ENCODE results near the gene PSME4. TPM values are rescaled to one million over a fixed set of nuclear protein-coding genes. Genes with fewer than 3 reads are reported as not detected.

The PSME4 gene
- total and polyA plus RNA-seq, 10 donors, result 34.1 to 88.1 (median 58.8) TPM

DNA sequence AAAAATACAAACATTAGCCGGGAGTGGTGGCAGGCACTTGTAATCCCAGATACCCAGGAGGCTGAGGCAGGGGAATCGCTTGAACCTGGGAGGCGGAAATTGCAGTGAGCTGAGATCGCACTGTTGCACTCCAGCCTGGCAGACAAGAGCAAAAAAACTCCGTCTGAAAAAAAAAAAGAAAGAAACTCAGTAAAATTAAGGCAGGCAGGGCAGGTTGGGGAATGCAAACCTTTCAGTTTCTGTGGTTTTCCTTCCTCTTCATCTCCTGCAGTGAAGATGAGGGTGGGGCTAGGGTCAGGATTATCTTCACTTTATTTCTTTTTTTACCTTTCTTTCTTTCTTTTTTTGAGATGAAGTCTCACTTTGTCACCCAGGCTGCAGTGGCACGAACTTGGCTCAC, 43.2 kb upstream of the PSME4 start:
- TF ChIP-seq POLR2A (IDR thresholded peaks at IDR 0.05) (no peak), POLR2AphosphoS5 (IDR thresholded peaks at IDR 0.05) (no peak)
- TF ChIP-seq, protein P1, sequence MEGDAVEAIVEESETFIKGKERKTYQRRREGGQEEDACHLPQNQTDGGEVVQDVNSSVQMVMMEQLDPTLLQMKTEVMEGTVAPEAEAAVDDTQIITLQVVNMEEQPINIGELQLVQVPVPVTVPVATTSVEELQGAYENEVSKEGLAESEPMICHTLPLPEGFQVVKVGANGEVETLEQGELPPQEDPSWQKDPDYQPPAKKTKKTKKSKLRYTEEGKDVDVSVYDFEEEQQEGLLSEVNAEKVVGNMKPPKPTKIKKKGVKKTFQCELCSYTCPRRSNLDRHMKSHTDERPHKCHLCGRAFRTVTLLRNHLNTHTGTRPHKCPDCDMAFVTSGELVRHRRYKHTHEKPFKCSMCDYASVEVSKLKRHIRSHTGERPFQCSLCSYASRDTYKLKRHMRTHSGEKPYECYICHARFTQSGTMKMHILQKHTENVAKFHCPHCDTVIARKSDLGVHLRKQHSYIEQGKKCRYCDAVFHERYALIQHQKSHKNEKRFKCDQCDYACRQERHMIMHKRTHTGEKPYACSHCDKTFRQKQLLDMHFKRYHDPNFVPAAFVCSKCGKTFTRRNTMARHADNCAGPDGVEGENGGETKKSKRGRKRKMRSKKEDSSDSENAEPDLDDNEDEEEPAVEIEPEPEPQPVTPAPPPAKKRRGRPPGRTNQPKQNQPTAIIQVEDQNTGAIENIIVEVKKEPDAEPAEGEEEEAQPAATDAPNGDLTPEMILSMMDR (IDR thresholded peaks at IDR 0.05 in 8 of 11, conservative IDR thresholded peaks at IDR 0.05 in 3 of 11), result no peak
- H3K9me3 ChIP-seq, result no peaks in the 10 kb centered on the region
- H3K36me3 ChIP-seq, result peaks cover 0 to 7% (median 0%) of the 10 kb centered on the region in 6 donors
- no peaks in the 10 kb centered on the region for H3K27me3 ChIP-seq (replicated peaks in 1 of 7)
- H3K4me1 ChIP-seq, result peaks cover 0 to 14% (median 11%) of the 10 kb centered on the region in 6 donors
- intact Hi-C loops (cut with DNase I; ENCODE audit: low total_unique reads), result no loop called here
- 45 to 60% (median 52%) methylated on average over 6 of the region's 6 CpGs for WGBS, 5 donors
- no peak overlapping the region for H3K4me3 ChIP-seq
- peak overlapping the region in 3 of 8 donors; percentile 4 to 34 (median 33) for H3K27ac ChIP-seq
- DNase-seq, result no peak

DNA sequence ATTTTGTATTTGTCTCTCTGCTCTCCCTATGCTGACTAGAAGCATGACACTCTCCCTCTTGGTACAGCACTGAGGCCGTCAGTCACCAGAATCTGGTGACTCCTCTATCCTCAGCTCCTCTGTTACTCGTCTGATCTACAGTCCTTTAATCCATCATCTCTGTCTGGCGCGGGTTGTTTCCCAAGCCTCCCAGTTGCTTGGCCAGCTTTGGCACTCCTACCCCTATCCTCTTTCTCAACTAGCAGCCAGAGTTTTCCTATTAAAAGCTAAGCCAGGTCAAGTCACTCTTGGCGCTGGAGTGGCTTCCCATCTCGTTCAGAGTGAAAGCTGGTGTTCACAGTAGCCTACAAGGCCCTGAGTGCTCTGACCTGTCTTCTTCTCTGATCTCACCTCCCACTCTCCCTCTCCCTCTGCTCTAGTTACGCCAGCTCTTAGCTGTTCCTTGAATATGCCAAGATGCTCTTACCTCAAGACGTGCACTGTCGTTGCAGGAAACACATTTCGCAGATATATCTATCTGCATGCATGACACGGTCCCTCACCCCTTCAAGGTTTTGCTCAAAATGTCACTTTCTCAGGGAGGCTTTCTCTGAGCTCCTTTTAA, 41.8 kb upstream of the PSME4 start:
- no peak for DNase-seq

DNA sequence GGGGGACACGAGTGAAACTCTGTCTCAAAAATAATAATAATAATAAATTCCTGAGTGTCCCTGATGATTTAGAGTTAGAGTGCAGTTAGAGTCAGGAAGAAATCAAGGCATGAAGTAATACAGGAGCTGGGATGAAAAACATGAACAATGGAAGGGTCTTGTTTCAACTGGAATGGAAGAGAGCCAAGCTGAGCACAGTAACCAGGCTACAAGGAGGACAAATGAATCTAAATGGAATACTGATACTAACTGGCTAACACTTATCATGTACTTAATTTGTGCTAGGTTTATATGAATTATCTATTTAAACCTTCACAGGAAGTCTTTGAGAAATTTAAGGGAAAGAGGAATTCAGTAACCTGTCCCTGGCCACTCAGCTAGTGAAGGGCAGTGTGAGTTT, 38.8 kb upstream of the PSME4 start:
- Histone ChIP-seq H3K27me3 (replicated peaks in 1 of 7) (no peaks in the 10 kb centered on the region), H3K36me3 (no peaks in the 10 kb centered on the region), H3K9me3 (no peaks in the 10 kb centered on the region), H3K4me3 (no peak overlapping the region), H3K4me1 (peaks cover 0 to 13% (median 10%) of the 10 kb centered on the region in 6 donors), H3K27ac (no peak overlapping the region)
- 73 to 97% (median 93%) methylated on average over 1 of the region's 1 CpG for WGBS, 5 donors
- no peak for DNase-seq
- TF ChIP-seq POLR2A (IDR thresholded peaks at IDR 0.05) (no peak), POLR2AphosphoS5 (IDR thresholded peaks at IDR 0.05) (no peak)
- TF ChIP-seq, protein P1 (IDR thresholded peaks at IDR 0.05 in 8 of 11, conservative IDR thresholded peaks at IDR 0.05 in 3 of 11), result no peak
- intact Hi-C loops (cut with DNase I; ENCODE audit: low total_unique reads), result no loop called here

More for the DNA sequence above, 41.8 kb upstream of the PSME4 start:
- H3K27me3 ChIP-seq (replicated peaks in 1 of 7), result no peaks in the 10 kb centered on the region
- TF ChIP-seq, protein P1 (IDR thresholded peaks at IDR 0.05 in 8 of 11, conservative IDR thresholded peaks at IDR 0.05 in 3 of 11), result no peak
- TF ChIP-seq POLR2AphosphoS5 (IDR thresholded peaks at IDR 0.05) (no peak), POLR2A (IDR thresholded peaks at IDR 0.05) (no peak)
- no peak overlapping the region for H3K27ac ChIP-seq
- no peaks in the 10 kb centered on the region for H3K36me3 ChIP-seq
- H3K9me3 ChIP-seq, result no peaks in the 10 kb centered on the region
- 88 to 92% (median 89%) methylated on average over 11 of the region's 11 CpGs for WGBS, 5 donors
- H3K4me3 ChIP-seq, result no peak overlapping the region
- peaks cover 0 to 14% (median 11%) of the 10 kb centered on the region in 6 donors for H3K4me1 ChIP-seq
- intact Hi-C loops (cut with DNase I; ENCODE audit: low total_unique reads), result no loop called here

DNA sequence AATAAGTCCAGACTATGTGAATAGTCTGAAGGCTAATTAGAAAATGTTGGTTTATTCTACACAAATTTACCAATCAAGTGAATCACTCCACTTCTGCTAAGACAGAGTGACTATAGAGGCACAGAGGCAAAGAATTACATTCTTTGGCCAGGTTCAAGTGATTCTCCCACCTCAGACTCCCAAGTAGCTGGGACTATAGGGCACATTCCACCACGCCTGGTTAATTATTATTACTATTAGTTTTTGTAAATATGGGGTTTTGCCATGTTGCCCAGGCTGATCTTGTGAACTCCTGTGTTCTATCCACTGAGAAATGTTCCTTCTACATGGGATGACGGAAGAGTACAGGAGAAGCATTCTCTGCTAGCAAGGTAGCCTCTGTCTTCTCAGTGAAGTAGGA, 37.6 kb upstream of the PSME4 start:
- Histone ChIP-seq H3K4me1 (peaks cover 0 to 2% (median under 1%) of the 10 kb centered on the region in 6 donors), H3K27me3 (replicated peaks in 1 of 7) (no peaks in the 10 kb centered on the region), H3K36me3 (no peaks in the 10 kb centered on the region), H3K4me3 (no peak overlapping the region), H3K9me3 (no peaks in the 10 kb centered on the region), H3K27ac (no peak overlapping the region)
- DNase-seq, result no peak
- intact Hi-C loops (cut with DNase I; ENCODE audit: low total_unique reads), result no loop called here
- WGBS, 5 donors, result 76 to 99% (median 97%) methylated on average over 2 of the region's 2 CpGs
- TF ChIP-seq, protein P1 (IDR thresholded peaks at IDR 0.05 in 8 of 11, conservative IDR thresholded peaks at IDR 0.05 in 3 of 11), result no peak
- TF ChIP-seq POLR2A (IDR thresholded peaks at IDR 0.05), result no peak
- no peak for TF ChIP-seq POLR2AphosphoS5 (IDR thresholded peaks at IDR 0.05)

Data from spleen (tissue), 11 donors.